RPMI7951 (cell line): Measurements from ENCODE around the gene ZNF10. TPM values are rescaled to one million over a fixed set of nuclear protein-coding genes. Genes with fewer than 3 reads are reported as not detected.

ENCODE experiments used
- DNase-seq: peaks from one replicate; pipeline ENCODE4 v3.0.0-alpha.2; 2012; ENCODE audit warnings: low read depth
- total RNA-seq: library from RNA; depleted of rRNA; stranded (reverse); fragments of >200 nt; shearing (Covaris generic); gene quantifications from 2 replicates; pipeline ENCODE4 v1.2.3, GENCODE V29; 2014; rRNA removed

The ZNF10 gene
- total RNA-seq, 1 experiment from 2014 or later = 4.7 TPM

DNA sequence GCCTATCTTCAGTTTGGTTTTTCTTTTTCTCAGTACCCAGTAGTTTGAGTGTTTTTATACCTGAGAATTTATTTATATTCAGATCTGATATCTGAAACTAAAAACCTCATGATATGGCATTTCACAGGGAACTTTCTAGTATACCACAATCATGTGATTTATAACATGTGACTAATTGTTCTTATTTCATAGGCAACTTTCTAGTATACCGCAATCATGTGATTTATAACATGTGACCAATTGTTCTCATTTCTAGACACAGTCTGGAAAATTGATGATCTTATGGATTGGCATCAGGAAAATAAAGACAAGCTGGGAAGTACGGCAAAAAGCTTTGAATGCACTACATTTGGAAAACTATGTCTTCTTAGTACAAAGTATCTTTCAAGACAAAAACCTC, 71.5 kb downstream of the ZNF10 start:
- no peak for DNase-seq

DNA sequence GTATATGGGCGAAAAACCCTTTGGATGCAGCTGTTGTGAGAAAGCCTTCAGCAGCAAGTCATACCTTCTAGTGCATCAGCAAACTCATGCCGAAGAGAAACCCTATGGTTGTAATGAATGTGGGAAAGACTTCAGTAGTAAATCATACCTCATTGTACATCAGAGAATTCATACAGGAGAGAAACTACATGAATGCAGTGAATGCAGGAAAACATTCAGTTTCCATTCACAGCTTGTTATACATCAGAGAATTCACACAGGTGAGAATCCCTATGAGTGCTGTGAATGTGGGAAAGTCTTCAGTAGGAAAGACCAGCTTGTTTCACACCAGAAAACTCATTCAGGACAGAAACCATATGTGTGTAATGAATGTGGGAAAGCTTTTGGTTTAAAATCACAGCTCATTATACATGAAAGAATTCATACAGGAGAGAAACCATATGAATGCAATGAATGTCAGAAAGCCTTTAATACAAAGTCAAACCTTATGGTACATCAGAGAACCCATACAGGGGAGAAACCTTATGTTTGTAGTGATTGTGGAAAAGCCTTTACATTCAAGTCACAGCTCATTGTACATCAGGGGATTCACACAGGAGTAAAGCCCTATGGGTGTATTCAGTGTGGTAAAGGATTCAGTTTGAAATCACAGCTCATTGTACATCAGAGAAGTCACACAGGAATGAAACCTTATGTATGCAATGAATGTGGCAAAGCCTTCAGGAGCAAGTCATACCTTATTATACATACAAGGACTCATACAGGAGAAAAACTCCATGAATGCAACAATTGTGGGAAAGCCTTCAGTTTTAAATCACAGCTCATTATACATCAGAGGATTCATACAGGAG, 72.3 kb downstream of the ZNF10 start:
- DNase-seq = no peak

DNA sequence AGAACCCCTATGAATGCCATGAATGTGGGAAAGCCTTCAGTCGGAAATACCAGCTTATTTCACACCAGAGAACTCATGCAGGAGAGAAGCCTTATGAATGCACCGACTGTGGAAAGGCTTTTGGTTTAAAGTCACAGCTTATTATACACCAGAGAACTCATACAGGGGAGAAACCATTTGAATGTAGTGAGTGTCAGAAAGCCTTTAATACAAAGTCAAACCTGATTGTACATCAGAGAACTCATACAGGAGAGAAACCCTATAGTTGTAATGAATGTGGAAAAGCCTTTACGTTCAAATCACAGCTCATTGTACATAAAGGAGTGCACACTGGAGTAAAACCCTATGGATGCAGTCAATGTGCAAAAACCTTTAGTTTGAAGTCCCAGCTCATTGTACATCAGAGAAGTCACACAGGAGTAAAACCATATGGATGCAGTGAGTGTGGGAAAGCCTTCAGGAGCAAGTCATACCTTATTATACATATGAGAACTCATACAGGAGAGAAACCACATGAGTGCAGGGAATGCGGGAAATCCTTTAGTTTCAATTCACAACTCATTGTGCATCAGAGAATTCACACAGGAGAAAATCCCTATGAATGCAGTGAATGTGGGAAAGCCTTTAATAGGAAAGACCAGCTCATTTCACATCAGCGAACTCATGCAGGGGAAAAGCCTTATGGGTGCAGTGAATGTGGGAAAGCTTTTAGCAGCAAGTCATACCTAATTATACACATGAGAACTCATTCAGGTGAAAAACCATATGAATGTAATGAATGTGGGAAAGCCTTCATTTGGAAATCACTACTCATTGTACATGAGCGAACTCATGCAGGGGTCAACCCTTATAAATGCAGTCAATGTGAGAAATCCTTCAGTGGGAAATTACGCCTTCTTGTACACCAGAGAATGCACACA, 73.2 kb downstream of the ZNF10 start:
- no peak for DNase-seq

DNA sequence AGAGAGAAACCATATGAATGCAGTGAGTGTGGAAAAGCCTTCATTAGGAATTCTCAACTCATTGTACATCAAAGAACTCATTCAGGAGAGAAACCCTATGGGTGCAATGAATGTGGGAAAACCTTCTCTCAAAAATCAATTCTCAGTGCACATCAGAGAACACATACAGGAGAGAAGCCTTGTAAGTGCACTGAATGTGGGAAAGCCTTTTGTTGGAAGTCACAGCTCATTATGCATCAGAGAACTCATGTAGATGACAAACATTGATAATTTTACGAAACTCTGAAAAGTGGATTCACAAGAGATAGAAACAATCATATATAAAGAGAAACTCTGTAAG, 73.8 kb downstream of the ZNF10 start:
- no peak for DNase-seq

DNA sequence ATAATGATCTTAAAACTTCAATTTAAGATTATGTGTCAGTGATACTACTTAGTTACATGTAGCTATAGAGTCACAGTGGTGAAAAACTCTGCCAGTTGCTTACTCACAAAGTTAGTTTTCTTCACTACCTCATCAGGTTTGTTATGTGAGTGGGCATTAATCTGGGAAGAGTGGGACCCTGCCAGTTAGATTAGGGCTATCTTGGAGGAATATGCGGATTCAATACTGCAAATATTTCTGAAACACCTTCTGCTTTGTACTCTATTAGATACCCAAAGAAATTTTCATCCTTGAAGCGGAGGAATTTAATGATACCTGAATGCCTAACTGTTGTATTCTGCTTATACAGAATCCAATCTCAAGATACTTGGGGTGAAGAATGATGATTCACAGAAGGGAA, 76.0 kb downstream of the ZNF10 start:
- DNase-seq = no peak

Other genes starting within 250 kb of the ZNF10 start
- gene CHFR, start 243.0 kb upstream of the ZNF10 start, total RNA-seq = 9.8 and 10.2 TPM in 2 replicates
- gene ZNF605, start 174.3 kb upstream of the ZNF10 start, total RNA-seq = 3.0 and 3.5 TPM in 2 replicates
- 5.1 and 6.6 TPM in 2 replicates for gene ZNF26, start 144.3 kb upstream of the ZNF10 start, total RNA-seq
- 10.9 and 19.3 TPM in 2 replicates for gene ZNF84, start 93.1 kb upstream of the ZNF10 start, total RNA-seq
- 8.6 and 10.2 TPM in 2 replicates for gene ZNF140, start 49.7 kb upstream of the ZNF10 start, total RNA-seq
- gene ZNF891, start 353 bp upstream of the ZNF10 start, total RNA-seq = 0.48 and 0.49 TPM in 2 replicates
- gene ZNF268, start 50.9 kb downstream of the ZNF10 start, total RNA-seq = 25.8 and 28.4 TPM in 2 replicates
- not detected in 2 replicates for gene ANHX, start 105.2 kb downstream of the ZNF10 start, total RNA-seq